SK-N-MC (cell line): Measurements from ENCODE around the gene IL12B.
"Not testable (repeated sequence)": the region's sequence is repeated elsewhere in the genome, so short reads cannot be mapped to it uniquely, and the experiment has no call there.

Experiments
- DNase-seq: peaks from one replicate; pipeline ENCODE4 v3.0.0-alpha.2; 2011; ENCODE audit warnings: low read depth, low spot score
- H3K27ac ChIP-seq: fragments of 200-600 bp; sonication (generic); 2 replicates; pipeline ENCODE4 v1.5.1; 2016; ENCODE audit warnings: mixed run types
- H3K36me3 ChIP-seq: fragments of 200-600 bp; sonication (generic); 2 replicates; pipeline ENCODE4 v1.6.1; 2017; ENCODE audit warnings: antibody characterized with exemption, low read length, mixed read lengths; ENCODE audit not compliant: insufficient read depth
- H3K4me3 ChIP-seq: fragments of 200-600 bp; sonication (generic); 2 replicates; pipeline ENCODE4 v1.5.1; 2016
- H3K9ac ChIP-seq: fragments of 200-600 bp; sonication (generic); 2 replicates; pipeline ENCODE4 v1.8.0; 2017; ENCODE audit warnings: mixed run types, mixed read lengths; ENCODE audit not compliant: insufficient read length
- H3K9me3 ChIP-seq: fragments of 200-600 bp; sonication (generic); 2 replicates; pipeline ENCODE4 v1.6.1; 2017; ENCODE audit warnings: low read depth, mild to moderate bottlenecking, antibody characterized with exemption, low read length, moderate library complexity, mixed read lengths
- EZH2 ChIP-seq: fragments of 200-600 bp; sonication (generic); IDR thresholded peaks from one replicate; pipeline ENCODE4 v1.6.1; 2017; ENCODE audit warnings: antibody characterized with exemption
- FOXP2 ChIP-seq: optimal IDR thresholded peaks from 2 replicates; pipeline ENCODE3; 2011; ENCODE audit warnings: mild to moderate bottlenecking, moderate library complexity; ENCODE audit not compliant: insufficient read depth; ENCODE audit errors: extremely low read length, control extremely low read depth
- POLR2AphosphoS5 ChIP-seq: IDR thresholded peaks from 2 replicates; pipeline ENCODE4 v1.6.1; 2012; ENCODE audit warnings: mild to moderate bottlenecking, low read depth, low read length, borderline replicate concordance

Gene IL12B

DNA sequence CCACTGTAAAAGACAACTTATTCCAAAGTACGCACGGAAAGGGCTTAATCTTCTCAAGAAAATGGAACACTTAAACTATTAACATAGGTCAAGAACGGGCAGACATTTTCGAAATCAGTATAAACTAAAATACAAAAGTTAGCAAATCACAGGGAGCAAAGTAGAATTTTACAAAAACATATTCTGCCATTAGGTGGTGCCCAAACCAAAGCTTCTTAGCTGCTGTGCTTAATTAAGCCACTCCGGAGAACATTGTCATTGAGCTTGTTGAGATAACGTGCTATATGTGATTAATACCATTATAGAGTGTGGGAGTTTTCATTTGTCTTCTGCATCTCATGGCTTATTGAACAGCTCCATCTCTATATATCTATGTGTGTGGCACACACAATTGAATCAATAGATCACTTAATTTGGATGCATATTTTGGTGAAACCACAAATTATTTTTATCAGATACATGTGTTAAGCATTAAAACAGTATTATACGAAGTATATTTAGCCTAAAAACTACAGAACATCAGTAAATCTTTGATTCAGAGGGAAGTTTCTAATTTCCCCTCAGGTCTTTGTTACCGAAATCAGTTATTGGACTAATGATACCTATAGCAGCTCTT is 43.8 kb downstream of the IL12B start:
- TF ChIP-seq EZH2 = no peak
- TF ChIP-seq POLR2AphosphoS5 = no peak
- no peak for TF ChIP-seq FOXP2
- Histone ChIP-seq H3K9me3 (no peaks in the 10 kb centered on the region), H3K9ac (no peak overlapping the region), H3K4me3 (no peak overlapping the region), H3K36me3 (peaks cover 10% of the 10 kb centered on the region), H3K27ac (no peak overlapping the region)
- peak; percentile 14 for DNase-seq

DNA sequence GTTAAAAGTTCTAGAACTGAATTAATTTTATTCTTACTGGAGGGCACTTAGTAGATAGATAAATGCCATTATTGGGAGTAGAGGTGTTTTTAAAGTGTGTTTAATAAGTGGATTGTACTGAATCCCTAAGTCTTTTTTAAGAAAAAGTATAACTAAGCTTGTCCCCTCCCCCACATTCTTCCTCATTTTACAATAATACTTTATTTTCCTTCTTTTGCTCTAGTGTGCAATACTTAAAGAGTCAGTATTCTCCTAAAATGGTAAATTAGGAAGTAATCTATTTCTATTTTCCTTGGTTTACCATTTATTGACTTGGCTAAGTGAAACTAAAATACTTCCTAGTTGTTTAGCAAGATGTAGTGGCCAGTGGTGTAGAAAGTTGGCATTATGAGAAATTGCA is 55.6 kb downstream of the IL12B start:
- TF ChIP-seq POLR2AphosphoS5 = no peak
- no peak for TF ChIP-seq FOXP2
- TF ChIP-seq EZH2 = no peak
- Histone ChIP-seq H3K9me3 (no peaks in the 10 kb centered on the region), H3K9ac (no peak overlapping the region), H3K36me3 (peaks cover 57% of the 10 kb centered on the region), H3K27ac (no peak overlapping the region), H3K4me3 (no peak overlapping the region)
- DNase-seq = no peak

- DNase-seq = no peak
- no peak overlapping the region for H3K4me3 ChIP-seq
- H3K9me3 ChIP-seq = no peaks in the 10 kb centered on the region
- H3K9ac ChIP-seq = no peak overlapping the region
- H3K36me3 ChIP-seq = peaks cover 55% of the 10 kb centered on the region
- TF ChIP-seq EZH2 (no peak), POLR2AphosphoS5 (no peak), FOXP2 (no peak)
- H3K27ac ChIP-seq = no peak overlapping the region
Measured at GRCh38 chr5:159273923-159274322, 56.4 kb downstream of the IL12B start.

- no peak for TF ChIP-seq FOXP2
- no peak for TF ChIP-seq POLR2AphosphoS5
- TF ChIP-seq EZH2 = no peak
- Histone ChIP-seq H3K36me3 (peaks cover 35% of the 10 kb centered on the region), H3K9me3 (no peaks in the 10 kb centered on the region), H3K27ac (no peak overlapping the region), H3K9ac (peak overlapping the region; percentile 8), H3K4me3 (no peak overlapping the region)
- no peak for DNase-seq
Measured at GRCh38 chr5:159269723-159270122, 60.6 kb downstream of the IL12B start.

GRCh38 chr5:159266764-159267163 is 63.5 kb downstream of the IL12B start:
- not testable (repeated sequence) for H3K4me3 ChIP-seq, H3K27ac ChIP-seq, H3K9ac ChIP-seq, DNase-seq, H3K9me3 ChIP-seq
- H3K36me3 ChIP-seq = peaks cover 13% of the 10 kb centered on the region
